NCI-H1436 (cell line): Measurements from ENCODE around the gene PVALB.

Experiments used
- DNase-seq: peaks from one replicate; lab custom pipeline; 2025; lab: John Stamatoyannopoulos, UW

The PVALB gene

DNA sequence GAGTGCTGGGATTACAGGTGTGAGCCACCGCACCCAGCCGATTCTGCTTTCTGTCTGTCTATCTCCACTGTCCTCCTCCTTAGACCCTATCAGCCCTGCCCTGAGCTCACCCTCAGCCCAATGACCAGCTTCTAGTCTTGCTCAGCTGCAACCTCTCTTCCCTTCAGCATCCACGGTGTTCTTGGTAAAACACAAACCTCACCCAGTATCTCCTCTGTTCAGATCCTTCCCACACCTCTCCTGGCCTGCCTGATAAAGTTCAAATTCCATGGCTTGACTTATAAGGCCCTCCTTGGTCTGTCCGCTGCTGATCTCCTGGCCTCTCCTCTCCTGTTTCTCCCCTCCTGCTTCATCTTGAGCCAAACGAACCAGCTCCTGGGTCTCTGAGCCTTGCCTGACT, 29.4 kb upstream of the PVALB start:
- DNase-seq: no peak

- no peak for DNase-seq
Measured at GRCh38 chr22:36840106-36840505, 23.3 kb upstream of the PVALB start.

DNA sequence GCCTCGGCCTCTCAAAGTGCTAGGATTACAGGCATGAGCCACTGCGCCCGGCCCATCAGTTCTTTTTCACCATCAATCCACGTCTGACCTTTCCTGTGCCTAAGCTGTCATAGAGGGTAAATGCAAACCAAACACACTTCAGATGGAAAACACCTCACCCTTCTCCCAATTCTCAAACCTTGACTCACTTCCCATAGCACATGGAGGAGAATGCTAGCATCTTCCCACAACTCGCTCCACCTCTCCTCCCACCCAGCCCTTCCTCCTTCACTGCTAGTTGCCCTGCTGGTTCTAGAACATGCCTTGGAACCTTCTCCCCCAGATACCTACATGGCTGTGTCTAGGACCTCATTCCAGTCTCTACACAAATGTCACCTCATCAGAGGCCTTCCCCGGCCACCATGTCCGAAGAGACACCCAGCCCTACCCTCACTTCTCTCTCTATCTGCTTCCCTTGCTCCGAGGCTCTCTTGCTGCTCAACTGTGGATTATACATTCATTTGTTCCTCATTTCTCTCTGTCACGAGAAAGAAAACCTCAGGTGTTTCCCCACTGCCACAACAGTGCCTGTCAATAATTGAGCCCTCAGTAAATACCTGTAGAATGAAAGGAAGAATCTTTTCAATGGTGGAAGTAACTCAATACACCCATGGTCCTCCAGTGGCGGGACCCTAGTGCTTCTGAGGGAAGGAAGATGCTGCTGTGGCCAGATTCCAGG, 22.7 kb upstream of the PVALB start:
- no peak for DNase-seq

GRCh38 chr22:36838119-36839030, 21.5 kb upstream of the PVALB start:
- DNase-seq: peak; percentile 26

GRCh38 chr22:36835903-36836302, 19.1 kb upstream of the PVALB start:
- DNase-seq: no peak

DNA sequence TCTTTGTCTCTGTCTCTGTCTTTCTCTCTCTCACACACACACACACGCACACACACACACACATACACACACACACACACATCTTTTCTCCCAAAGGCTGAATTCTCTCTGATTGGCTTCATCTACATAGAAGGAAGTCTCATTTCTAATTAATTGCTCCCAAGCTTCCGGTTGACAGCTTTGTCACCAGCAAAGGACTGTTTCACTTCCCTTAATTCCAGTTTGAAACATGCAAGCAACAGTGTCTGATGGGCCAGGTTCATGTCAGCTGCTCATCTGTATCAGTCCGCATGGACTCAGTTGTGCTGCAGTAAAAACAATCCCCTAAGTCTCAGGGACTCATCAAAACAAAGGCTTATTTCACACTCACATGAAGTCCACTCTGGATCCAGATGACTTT, 16.2 kb upstream of the PVALB start:
- no peak for DNase-seq

DNA sequence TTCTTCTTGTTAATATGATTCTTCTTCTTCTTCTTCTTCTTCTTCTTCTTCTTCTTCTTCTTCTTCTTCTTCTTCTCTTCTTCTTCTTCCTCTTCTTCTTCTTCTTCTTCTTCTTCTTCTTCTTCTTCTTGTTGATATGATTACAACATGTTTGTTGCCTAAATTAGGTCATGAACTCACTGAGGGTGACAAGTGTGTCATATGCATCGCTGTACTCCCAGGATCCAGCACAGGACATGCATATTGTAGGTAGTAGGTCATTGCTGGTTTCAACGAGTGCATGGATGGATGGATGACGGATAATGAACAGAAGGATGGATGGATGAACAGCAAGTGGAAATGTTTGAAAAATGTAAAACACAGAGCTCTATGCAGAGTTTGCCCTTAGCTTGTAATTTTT, 14.9 kb upstream of the PVALB start:
- DNase-seq: no peak

DNA sequence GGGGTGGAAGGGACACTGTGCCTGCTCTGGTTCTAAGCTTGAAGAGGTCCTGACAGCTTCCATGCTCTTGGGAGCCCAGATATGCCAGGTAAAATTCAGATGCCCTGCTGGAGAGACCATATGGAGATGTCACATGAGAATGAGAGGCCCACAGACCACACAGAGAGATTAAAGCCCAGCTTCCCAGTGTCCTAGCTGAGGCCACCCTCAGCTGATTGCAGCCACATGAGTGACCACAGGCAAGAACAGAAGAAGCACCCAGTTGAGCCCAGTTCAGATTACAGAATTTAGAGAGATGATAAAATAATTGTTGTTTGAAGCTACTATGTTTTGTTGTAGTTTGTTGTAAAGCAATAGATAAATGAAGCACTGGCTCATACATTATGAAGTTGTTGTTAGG, 14.4 kb upstream of the PVALB start:
- no peak for DNase-seq

DNA sequence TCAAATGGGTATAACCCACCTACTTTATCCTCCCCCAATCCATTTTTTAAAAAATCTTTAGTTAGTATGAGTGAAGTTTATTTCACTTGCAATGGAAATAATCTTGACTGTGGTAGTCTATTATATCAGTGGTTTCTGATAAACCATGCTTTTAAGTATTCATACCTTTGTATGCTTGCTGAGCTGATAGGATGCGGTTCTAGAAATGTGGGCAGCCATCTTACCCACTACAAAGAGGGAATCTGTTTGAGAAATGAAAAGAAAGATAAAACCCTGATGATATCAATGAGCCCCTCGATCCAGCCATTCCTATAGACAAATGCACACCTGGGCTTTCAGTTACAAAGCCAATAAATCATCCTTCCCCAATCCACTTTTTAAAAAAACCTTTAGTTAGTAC, 13.8 kb upstream of the PVALB start:
- DNase-seq: no peak

DNA sequence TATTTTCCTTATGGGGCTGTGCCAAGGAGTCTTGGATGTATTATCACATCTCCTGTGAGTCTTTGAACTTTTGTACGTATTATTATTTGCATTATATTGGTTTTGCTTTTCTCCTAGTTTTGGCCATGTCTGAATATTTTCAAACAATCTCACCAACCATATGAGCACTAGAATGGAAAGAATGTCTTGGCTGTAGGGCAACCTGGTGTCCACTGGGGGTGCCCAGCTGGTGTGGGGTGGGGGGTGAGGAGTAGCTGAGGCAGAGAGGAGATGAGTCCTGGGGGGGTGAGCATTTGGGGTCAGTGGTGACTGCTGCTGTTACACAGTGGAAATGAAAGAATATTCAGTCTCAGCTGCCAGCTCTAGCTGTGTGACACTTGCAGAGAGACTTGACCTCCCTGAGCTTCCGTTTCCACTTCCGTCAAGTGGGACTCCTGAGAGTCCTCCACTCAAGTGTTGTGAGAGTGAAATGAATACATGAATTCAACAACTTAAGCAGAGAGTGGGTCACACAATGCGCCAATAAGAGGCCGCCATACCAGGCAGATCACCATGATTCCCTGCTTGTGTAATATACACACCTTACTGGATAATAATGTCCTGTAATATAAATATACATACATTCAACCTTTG, 12.7 kb upstream of the PVALB start:
- no peak for DNase-seq

DNA sequence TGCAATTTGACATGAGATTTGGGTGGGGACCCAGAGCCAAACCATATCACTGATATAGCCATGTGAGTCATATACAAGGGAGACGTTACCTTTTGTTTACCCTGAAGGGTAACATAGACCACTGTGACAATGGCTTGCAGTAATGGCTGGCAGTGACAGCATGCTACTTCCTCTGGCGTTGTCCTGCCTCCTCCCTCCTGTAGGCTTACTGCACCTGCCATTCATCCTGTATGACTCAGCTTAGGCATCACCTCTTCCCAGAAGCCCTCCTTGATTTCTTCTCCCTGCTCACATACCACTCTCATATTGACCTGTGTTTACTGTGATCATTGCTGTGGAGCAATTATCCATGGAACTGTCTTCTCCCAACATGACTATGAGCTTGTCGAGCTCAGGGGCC, 12.0 kb upstream of the PVALB start:
- no peak for DNase-seq

GRCh38 chr22:36826262-36826661, 9.4 kb upstream of the PVALB start:
- no peak for DNase-seq

GRCh38 chr22:36824655-36825054, 7.8 kb upstream of the PVALB start:
- DNase-seq: no peak

DNA sequence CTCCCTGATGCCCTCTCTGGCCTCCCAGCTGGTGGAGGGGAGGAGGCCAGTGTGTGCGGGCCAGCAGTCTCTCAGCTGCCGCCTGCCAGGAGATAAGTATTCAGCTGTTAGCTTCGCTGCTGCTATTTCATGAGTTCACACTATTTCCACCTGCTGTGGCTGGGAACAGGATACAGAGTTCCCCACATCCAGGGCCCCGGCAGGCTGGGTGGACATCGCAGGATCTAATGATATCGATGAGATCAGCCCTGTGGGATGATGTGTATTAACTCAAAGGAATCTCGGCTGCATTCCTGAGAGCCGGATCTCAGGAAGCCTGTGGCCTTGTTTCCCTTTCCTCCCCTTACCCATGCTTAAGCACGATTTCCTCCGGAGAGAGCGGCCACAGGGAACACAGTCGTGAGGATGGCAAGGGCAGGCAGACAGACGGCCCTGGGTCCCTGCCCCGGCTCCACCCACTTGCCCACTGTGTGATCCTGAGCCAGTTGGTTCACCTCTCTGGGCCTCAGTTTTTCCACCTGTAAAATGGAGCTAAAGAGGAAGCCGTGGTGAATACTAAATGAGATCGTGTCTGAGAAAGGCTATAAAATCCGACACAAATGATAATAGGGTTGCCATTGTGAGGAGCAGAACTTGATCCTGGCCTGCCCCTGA, 6.5 kb upstream of the PVALB start:
- no peak for DNase-seq

- DNase-seq: no peak
Measured at GRCh38 chr22:36822581-36822980, 5.7 kb upstream of the PVALB start.

GRCh38 chr22:36819112-36819511, 2.3 kb upstream of the PVALB start:
- no peak for DNase-seq

- DNase-seq: no peak
Measured at GRCh38 chr22:36818010-36818642, 1.3 kb upstream of the PVALB start.

GRCh38 chr22:36817525-36817848, 652 bp upstream of the PVALB start:
- DNase-seq: no peak

DNA sequence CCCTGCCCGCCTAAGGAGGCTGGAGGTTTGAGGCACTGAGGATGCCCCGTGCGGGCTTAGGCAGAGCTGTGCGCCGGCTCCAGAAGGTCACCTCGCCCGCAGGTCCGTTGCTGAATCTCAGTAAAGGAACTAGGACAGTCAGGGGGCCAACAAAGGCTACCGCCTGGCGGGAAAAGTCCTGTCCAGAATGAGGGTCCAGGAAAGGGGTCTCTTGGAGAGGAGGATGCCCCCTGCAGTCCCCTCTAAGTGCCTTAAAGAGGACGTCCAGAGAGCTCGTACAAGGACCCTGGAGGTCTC, 548 bp downstream of the PVALB start:
- DNase-seq: no peak

- no peak for DNase-seq
Measured at GRCh38 chr22:36815558-36816338, 1.1 kb downstream of the PVALB start.

GRCh38 chr22:36814801-36815200, 2.0 kb downstream of the PVALB start:
- DNase-seq: no peak
